HG03159 (cell line): Measurements from ENCODE around the gene JAML.

ENCODE experiments used
- ATAC-seq: cut with Tn5 transposase; IDR thresholded peaks from one replicate; pipeline ENCODE4 v1.9.1; 2021; ENCODE audit warnings: mild to moderate bottlenecking, moderate library complexity; ENCODE audit not compliant: unreplicated experiment

JAML gene

GRCh38 chr11:118217575-118217974 lies 7.2 kb downstream of the JAML start:
- ATAC-seq, result no peak

GRCh38 chr11:118216621-118217481 lies 8.0 kb downstream of the JAML start:
- ATAC-seq, result no peak

GRCh38 chr11:118215765-118216164 lies 9.0 kb downstream of the JAML start:
- no peak for ATAC-seq

- ATAC-seq, result no peak
Observed at GRCh38 chr11:118215262-118215661, 9.5 kb downstream of the JAML start.

- ATAC-seq, result no peak
Observed at GRCh38 chr11:118214210-118214914, 10.4 kb downstream of the JAML start.

- no peak for ATAC-seq
Observed at GRCh38 chr11:118213781-118214180, 11.0 kb downstream of the JAML start.

- ATAC-seq, result no peak
Observed at GRCh38 chr11:118213201-118213600, 11.6 kb downstream of the JAML start.

GRCh38 chr11:118212781-118213191 lies 12.0 kb downstream of the JAML start:
- ATAC-seq, result no peak

- no peak for ATAC-seq
Observed at GRCh38 chr11:118212131-118212725, 12.6 kb downstream of the JAML start.

GRCh38 chr11:118211006-118211405 lies 13.8 kb downstream of the JAML start:
- no peak for ATAC-seq

- no peak for ATAC-seq
Observed at GRCh38 chr11:118210323-118210722, 14.5 kb downstream of the JAML start.

GRCh38 chr11:118209033-118209432 lies 15.8 kb downstream of the JAML start:
- ATAC-seq, result no peak

- ATAC-seq, result no peak
Observed at GRCh38 chr11:118207079-118207478, 17.7 kb downstream of the JAML start.

- ATAC-seq, result no peak
Observed at GRCh38 chr11:118206391-118207031, 18.3 kb downstream of the JAML start.

GRCh38 chr11:118205606-118206378 lies 19.0 kb downstream of the JAML start:
- ATAC-seq, result no peak

- ATAC-seq, result no peak
Observed at GRCh38 chr11:118202599-118203422, 22.0 kb downstream of the JAML start.

GRCh38 chr11:118201966-118202365 lies 22.8 kb downstream of the JAML start:
- ATAC-seq, result no peak

- no peak for ATAC-seq
Observed at GRCh38 chr11:118200901-118201680, 23.7 kb downstream of the JAML start.

- no peak for ATAC-seq
Observed at GRCh38 chr11:118200497-118200896, 24.3 kb downstream of the JAML start.
